H9 (cell line): Measurements from ENCODE around the gene GIT1. TPM values are rescaled to one million over a fixed set of nuclear protein-coding genes. Genes with fewer than 3 reads are reported as not detected.

ENCODE experiments used
- DNase-seq: peaks from one replicate; pipeline ENCODE4 v3.0.0-alpha.2; 2017
- H2AFZ ChIP-seq: one replicate; pipeline ENCODE4 v1.6.1; 2013; ENCODE audit warnings: mild to moderate bottlenecking, low read length, control low read depth, moderate library complexity
- H2AK5ac ChIP-seq: 2 replicates; pipeline ENCODE4 v1.6.1; 2013; ENCODE audit warnings: low read length, control low read depth, mixed read lengths; ENCODE audit not compliant: insufficient read length
- H2BK120ac ChIP-seq: one replicate; pipeline ENCODE4 v1.6.1; 2013; ENCODE audit warnings: low read depth, mild to moderate bottlenecking, low read length, control low read depth, inconsistent platforms; ENCODE audit not compliant: poor library complexity, severe bottlenecking
- H2BK12ac ChIP-seq: 2 replicates; pipeline ENCODE4 v1.6.1; 2013; ENCODE audit warnings: low read length, control low read depth, mixed read lengths, low read depth; ENCODE audit not compliant: insufficient read length
- H2BK15ac ChIP-seq: 2 replicates; pipeline ENCODE4 v1.6.1; 2013; ENCODE audit warnings: low read depth, low read length, control low read depth
- H2BK20ac ChIP-seq: one replicate; pipeline ENCODE4 v1.6.1; 2013; ENCODE audit warnings: low read depth, mild to moderate bottlenecking, low read length, control low read depth, inconsistent platforms; ENCODE audit not compliant: poor library complexity, severe bottlenecking
- H2BK5ac ChIP-seq: 2 replicates; pipeline ENCODE4 v1.6.1; 2013; ENCODE audit warnings: low read length, control low read depth, mixed read lengths; ENCODE audit not compliant: insufficient read length
- H3K14ac ChIP-seq: 2 replicates; pipeline ENCODE4 v1.6.1; 2013; ENCODE audit warnings: low read length, control low read depth; ENCODE audit not compliant: insufficient read depth
- H3K18ac ChIP-seq: 2 replicates; pipeline ENCODE4 v1.6.1; 2013; ENCODE audit warnings: low read depth, mild to moderate bottlenecking, mixed read lengths, low read length, control low read depth; ENCODE audit not compliant: insufficient read length
- H3K23ac ChIP-seq: 2 replicates; pipeline ENCODE4 v1.6.1; 2013; ENCODE audit warnings: low read length, control low read depth, mixed read lengths, low read depth; ENCODE audit not compliant: insufficient read length
- H3K23me2 ChIP-seq: 2 replicates; pipeline ENCODE4 v1.6.1; 2013; ENCODE audit warnings: low read depth, mild to moderate bottlenecking, mixed read lengths, low read length, control low read depth; ENCODE audit not compliant: insufficient read length, poor library complexity, severe bottlenecking
- H3K27ac ChIP-seq: 2 replicates; pipeline ENCODE4 v1.5.1; 2013; ENCODE audit warnings: low read length, control low read depth, mixed read lengths, low read depth; ENCODE audit not compliant: insufficient read length
- H3K27me3 ChIP-seq: 2 replicates; pipeline ENCODE4 v1.6.1; 2013; ENCODE audit warnings: low read length, control low read depth, inconsistent platforms; ENCODE audit not compliant: insufficient read depth
- H3K4ac ChIP-seq: 2 replicates; pipeline ENCODE4 v1.6.1; 2013; ENCODE audit warnings: low read depth, mild to moderate bottlenecking, control low read depth, inconsistent platforms, low read length, moderate library complexity
- H3K4me1 ChIP-seq: 2 replicates; pipeline ENCODE4 v1.6.1; 2013; ENCODE audit warnings: low read length, control low read depth, inconsistent platforms; ENCODE audit not compliant: insufficient read depth
- H3K4me2 ChIP-seq: 2 replicates; pipeline ENCODE4 v1.6.1; 2013; ENCODE audit warnings: low read length, control low read depth, mixed read lengths; ENCODE audit not compliant: insufficient read length, insufficient read depth
- H3K56ac ChIP-seq: 2 replicates; pipeline ENCODE4 v1.6.1; 2013; ENCODE audit warnings: low read depth, mild to moderate bottlenecking, mixed read lengths, low read length, control low read depth; ENCODE audit not compliant: insufficient read length
- H3K79me1 ChIP-seq: 2 replicates; pipeline ENCODE4 v1.6.1; 2013; ENCODE audit warnings: low read depth, mild to moderate bottlenecking, moderate library complexity, low read length, control low read depth, inconsistent platforms; ENCODE audit not compliant: insufficient read depth, poor library complexity, severe bottlenecking
- H3K79me2 ChIP-seq: 2 replicates; pipeline ENCODE4 v1.6.1; 2013; ENCODE audit warnings: low read length, control low read depth, inconsistent platforms; ENCODE audit not compliant: insufficient read depth
- H3K9ac ChIP-seq: 2 replicates; pipeline ENCODE4 v1.6.1; 2013; ENCODE audit warnings: low read length, control low read depth, mixed read lengths; ENCODE audit not compliant: insufficient read length; ENCODE audit errors: extremely low read depth
- H3K9me3 ChIP-seq: one replicate; pipeline ENCODE4 v1.6.1; 2013; ENCODE audit warnings: low read depth, low read length, inconsistent platforms; ENCODE audit not compliant: control insufficient read depth
- H3T11ph ChIP-seq: one replicate; pipeline ENCODE4 v1.6.1; 2013; ENCODE audit warnings: mild to moderate bottlenecking, low read length, control low read depth, inconsistent platforms
- H4K20me1 ChIP-seq: one replicate; pipeline ENCODE4 v1.6.1; 2013; ENCODE audit not compliant: control insufficient read depth, insufficient read length, insufficient read depth
- H4K5ac ChIP-seq: 2 replicates; pipeline ENCODE4 v1.6.1; 2013; ENCODE audit warnings: low read depth, mild to moderate bottlenecking, mixed read lengths, low read length, control low read depth; ENCODE audit not compliant: insufficient read length
- H4K8ac ChIP-seq: replicated peaks from 2 replicates; pipeline ENCODE4 v1.6.1; 2013; ENCODE audit warnings: low read length, control low read depth, mixed read lengths, low read depth; ENCODE audit not compliant: insufficient read length
- H4K91ac ChIP-seq: 2 replicates; pipeline ENCODE4 v1.6.1; 2013; ENCODE audit warnings: low read depth, mild to moderate bottlenecking, moderate library complexity, mixed read lengths, low read length, control low read depth; ENCODE audit not compliant: insufficient read length
- H3K27ac Mint-ChIP-seq, 3 experiments: 2 replicates in 2 of 3; 3 replicates in 1 of 3; pipeline ENCODE4 v1.8.0; 2020 to 2021; ENCODE audit warnings: mixed read lengths in 3 of 3, mild to moderate bottlenecking in 1 of 3, moderate library complexity in 1 of 3
- H3K27me3 Mint-ChIP-seq: 2 replicates; pipeline ENCODE4 v1.8.0; 2021; ENCODE audit warnings: low read depth, mild to moderate bottlenecking, moderate library complexity, mixed read lengths
- H3K36me3 Mint-ChIP-seq, 3 experiments: 2 replicates in 2 of 3; 3 replicates in 1 of 3; pipeline ENCODE4 v1.8.0; 2020 to 2021; ENCODE audit warnings: low read depth in 3 of 3, mixed read lengths in 3 of 3; ENCODE audit not compliant: insufficient read depth in 1 of 3
- H3K4me1 Mint-ChIP-seq, 2 experiments: 2 replicates each; pipeline ENCODE4 v1.8.0; 2020; ENCODE audit warnings: mixed read lengths in 2 of 2
- H3K4me3 Mint-ChIP-seq, 2 experiments: 2 replicates in 1 of 2; 3 replicates in 1 of 2; pipeline ENCODE4 v1.8.0; 2020 to 2021; ENCODE audit warnings: mild to moderate bottlenecking in 2 of 2, mixed read lengths in 2 of 2, moderate library complexity in 1 of 2
- H3K9me3 Mint-ChIP-seq, 2 experiments: 2 replicates in 1 of 2; 3 replicates in 1 of 2; pipeline ENCODE4 v1.8.0; 2020; ENCODE audit warnings: mild to moderate bottlenecking in 2 of 2, mixed read lengths in 2 of 2, moderate library complexity in 1 of 2
- CTCF ChIP-seq: fragments of 200-600 bp; sonication (generic); conservative IDR thresholded peaks from 3 replicates; pipeline ENCODE4 v1.8.0; 2021; ENCODE audit warnings: antibody characterized with exemption, mild to moderate bottlenecking
- WGBS: extraction: QIAGEN DNeasy Blood & Tissue Kit; methylation state at CpG from one replicate; pipeline ENCODE4 v1.1.7; 2013; ENCODE audit warnings: missing lambda C conversion rate, low lambda C conversion rate, mixed read lengths; ENCODE audit not compliant: insufficient read length; ENCODE audit errors: extremely low coverage; 5-methylcytosine and 5-hydroxymethylcytosine counted together
- total RNA-seq: library from RNA; stranded (reverse); gene quantifications from 2 replicates; pipeline ENCODE4 v1.2.1, GENCODE V29; 2021

GIT1 gene
- total RNA-seq, 1 experiment from 2014 or later, result 47.4 TPM

DNA sequence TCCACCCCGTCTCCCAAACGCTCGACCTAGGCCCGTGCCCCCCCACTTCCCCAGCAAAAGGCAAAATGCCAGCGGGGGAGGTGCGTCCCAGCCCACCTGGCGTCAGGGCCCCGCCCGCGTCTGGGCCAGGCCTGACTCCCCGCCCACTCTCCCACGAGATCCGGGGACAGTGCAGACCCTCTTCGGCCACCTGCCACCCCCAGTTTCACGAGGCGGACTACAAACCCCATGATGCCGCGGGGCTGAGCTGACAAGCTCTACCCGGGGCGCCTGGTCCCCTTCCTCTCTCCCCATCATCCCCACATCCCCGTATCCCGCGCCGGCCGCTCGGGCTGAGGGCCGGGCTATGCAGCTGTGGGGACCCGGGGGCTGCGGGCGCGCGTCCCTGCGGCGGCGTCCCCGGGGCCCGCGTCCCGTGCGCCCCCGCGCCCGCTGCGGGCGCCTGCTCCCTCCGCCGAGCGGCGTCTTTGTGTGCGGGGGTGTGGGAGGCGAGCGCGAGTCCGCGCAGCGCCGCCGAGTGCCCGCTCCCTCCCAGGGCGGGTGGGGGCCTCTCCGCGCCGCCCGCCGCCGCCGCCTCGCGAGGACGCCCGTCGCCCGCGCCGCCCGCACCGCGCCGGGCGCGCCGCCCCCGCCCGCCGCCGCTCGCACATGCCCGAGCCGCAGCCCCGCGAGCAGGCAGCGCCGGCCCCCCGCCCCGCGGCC is 3.6 kb upstream of the GIT1 start, which contains the start of gene ANKRD13B:
Gene ANKRD13B (plus strand): TSS at position 283 of the 702 bp plus-strand sequence. CDS start 490 bp downstream, outside the sequence.
- H3K27me3 ChIP-seq, result no peaks in the 10 kb centered on the region
- no peak within 1 kb of the TSS for H2BK120ac ChIP-seq
- no peak within 1 kb of the TSS for H2AFZ ChIP-seq
- H3K18ac ChIP-seq, result peak within 1 kb of the TSS; percentile 6
- no peak within 1 kb of the TSS for H4K8ac ChIP-seq
- no peak for TF ChIP-seq CTCF
- no peak within 1 kb of the TSS for H3K56ac ChIP-seq
- H3T11ph ChIP-seq, result no peak within 1 kb of the TSS
- H3K9me3 ChIP-seq, result no peaks in the 10 kb centered on the region
- peaks cover 6% of the 10 kb centered on the region; the same call in 1 of the 2 replicates for H3K79me2 ChIP-seq
- H4K5ac ChIP-seq, result no peak within 1 kb of the TSS
- peak within 1 kb of the TSS; percentile 69 for H3K4me2 ChIP-seq
- H3K9me3 Mint-ChIP-seq, result no peaks in the 10 kb centered on the region
- no peak within 1 kb of the TSS for H2BK12ac ChIP-seq
- peak within 1 kb of the TSS; percentile 91 to 96 (median 95) for H3K27ac Mint-ChIP-seq
- H4K20me1 ChIP-seq, result no peaks in the 10 kb centered on the region
- H2BK20ac ChIP-seq, result no peak within 1 kb of the TSS
- no peak within 1 kb of the TSS for H3K9ac ChIP-seq
- no peak within 1 kb of the TSS for H3K14ac ChIP-seq
- DNase-seq, result no peak
- H3K4me1 Mint-ChIP-seq, result peaks cover 44 to 63% of the 10 kb centered on the region in 2 experiments
- H3K4ac ChIP-seq, result no peak within 1 kb of the TSS
- H3K27me3 Mint-ChIP-seq, result peaks cover 5% of the 10 kb centered on the region
- no peak within 1 kb of the TSS for H3K23ac ChIP-seq
- WGBS, result no CpG with 5 or more reads among the region's 96 CpGs
- no peak within 1 kb of the TSS for H2BK5ac ChIP-seq
- H3K79me1 ChIP-seq, result no peaks in the 10 kb centered on the region
- no peak within 1 kb of the TSS for H4K91ac ChIP-seq
- H3K4me1 ChIP-seq, result peaks cover 4% of the 10 kb centered on the region; the same call in 1 of the 2 replicates
- H2AK5ac ChIP-seq, result no peak within 1 kb of the TSS
- peaks cover 0 to 1% (median 0%) of the 10 kb centered on the region in 3 experiments; a peak in 1 of 7 replicates for H3K36me3 Mint-ChIP-seq
- no peak within 1 kb of the TSS for H2BK15ac ChIP-seq
- no peak within 1 kb of the TSS for H3K27ac ChIP-seq
- H3K4me3 Mint-ChIP-seq, result peak within 1 kb of the TSS; percentile 81 to 90
- peaks cover 42% of the 10 kb centered on the region for H3K23me2 ChIP-seq
